ENCODE measurements around the gene HEATR9.

The HEATR9 gene

DNA sequence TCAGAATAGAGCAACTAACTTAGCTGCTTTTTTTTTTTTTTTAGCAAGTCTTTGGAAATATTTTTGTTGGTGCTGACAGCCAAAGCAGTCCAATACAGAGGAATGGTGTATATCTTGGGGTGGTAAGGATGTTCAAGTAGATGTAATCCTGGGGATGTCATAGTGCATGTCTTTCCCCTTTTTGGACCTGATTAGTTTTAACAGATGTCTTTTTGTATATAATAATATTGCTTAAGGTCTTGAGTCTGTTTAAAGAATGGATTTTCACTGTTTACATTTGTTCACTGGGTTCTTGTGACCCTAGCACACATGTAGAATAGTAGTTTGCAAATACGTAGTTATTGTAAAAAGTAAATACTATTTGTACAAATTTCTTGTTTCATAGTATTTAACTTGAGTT lies 51.5 kb downstream of the HEATR9 start:
- no peak for DNase-seq
- H3K36me3 ChIP-seq (replicated peaks) = peaks cover 30% of the 10 kb centered on the region
- no peak overlapping the region for H3K4me3 ChIP-seq (ENCODE audit: low read depth, low read length)
- no peaks in the 10 kb centered on the region for H3K27me3 ChIP-seq (replicated peaks)
- no peak overlapping the region for H3K27ac ChIP-seq
- in situ Hi-C loops (cut with HindIII; ENCODE audit: low pct_ligation_motif_present, low sequenced_read_pairs) = no loop called here
- TF ChIP-seq, protein P1, sequence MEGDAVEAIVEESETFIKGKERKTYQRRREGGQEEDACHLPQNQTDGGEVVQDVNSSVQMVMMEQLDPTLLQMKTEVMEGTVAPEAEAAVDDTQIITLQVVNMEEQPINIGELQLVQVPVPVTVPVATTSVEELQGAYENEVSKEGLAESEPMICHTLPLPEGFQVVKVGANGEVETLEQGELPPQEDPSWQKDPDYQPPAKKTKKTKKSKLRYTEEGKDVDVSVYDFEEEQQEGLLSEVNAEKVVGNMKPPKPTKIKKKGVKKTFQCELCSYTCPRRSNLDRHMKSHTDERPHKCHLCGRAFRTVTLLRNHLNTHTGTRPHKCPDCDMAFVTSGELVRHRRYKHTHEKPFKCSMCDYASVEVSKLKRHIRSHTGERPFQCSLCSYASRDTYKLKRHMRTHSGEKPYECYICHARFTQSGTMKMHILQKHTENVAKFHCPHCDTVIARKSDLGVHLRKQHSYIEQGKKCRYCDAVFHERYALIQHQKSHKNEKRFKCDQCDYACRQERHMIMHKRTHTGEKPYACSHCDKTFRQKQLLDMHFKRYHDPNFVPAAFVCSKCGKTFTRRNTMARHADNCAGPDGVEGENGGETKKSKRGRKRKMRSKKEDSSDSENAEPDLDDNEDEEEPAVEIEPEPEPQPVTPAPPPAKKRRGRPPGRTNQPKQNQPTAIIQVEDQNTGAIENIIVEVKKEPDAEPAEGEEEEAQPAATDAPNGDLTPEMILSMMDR (IDR thresholded peaks at IDR 0.05; ENCODE audit: low read depth, low read length, missing control alignments) = no peak

DNA sequence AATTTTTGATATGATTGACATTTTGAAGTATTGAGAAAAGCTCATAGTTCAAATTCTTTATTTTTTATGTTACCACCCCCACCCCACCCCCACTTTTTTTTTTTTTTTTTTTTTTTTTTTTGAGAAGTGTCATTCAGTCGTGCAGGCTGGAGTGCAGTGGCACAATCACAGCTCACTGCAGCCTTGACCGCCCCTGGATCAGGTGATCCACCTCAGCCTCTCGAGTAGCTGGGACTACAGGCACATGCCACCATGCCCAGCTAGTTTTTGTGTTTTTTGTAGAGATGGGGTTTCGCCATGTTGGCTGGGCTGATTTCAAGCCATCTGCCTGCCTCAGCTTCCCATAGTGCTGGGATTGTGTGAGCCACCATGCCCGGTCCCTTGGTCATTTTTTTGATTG lies 52.0 kb downstream of the HEATR9 start:
- H3K4me3 ChIP-seq (ENCODE audit: low read depth, low read length) = no peak overlapping the region
- peaks cover 27% of the 10 kb centered on the region for H3K36me3 ChIP-seq (replicated peaks)
- TF ChIP-seq, protein P1 (IDR thresholded peaks at IDR 0.05; ENCODE audit: low read depth, low read length, missing control alignments) = no peak
- no peaks in the 10 kb centered on the region for H3K27me3 ChIP-seq (replicated peaks)
- in situ Hi-C loops (cut with HindIII; ENCODE audit: low pct_ligation_motif_present, low sequenced_read_pairs) = no loop called here
- no peak overlapping the region for H3K27ac ChIP-seq
- no peak for DNase-seq

DNA sequence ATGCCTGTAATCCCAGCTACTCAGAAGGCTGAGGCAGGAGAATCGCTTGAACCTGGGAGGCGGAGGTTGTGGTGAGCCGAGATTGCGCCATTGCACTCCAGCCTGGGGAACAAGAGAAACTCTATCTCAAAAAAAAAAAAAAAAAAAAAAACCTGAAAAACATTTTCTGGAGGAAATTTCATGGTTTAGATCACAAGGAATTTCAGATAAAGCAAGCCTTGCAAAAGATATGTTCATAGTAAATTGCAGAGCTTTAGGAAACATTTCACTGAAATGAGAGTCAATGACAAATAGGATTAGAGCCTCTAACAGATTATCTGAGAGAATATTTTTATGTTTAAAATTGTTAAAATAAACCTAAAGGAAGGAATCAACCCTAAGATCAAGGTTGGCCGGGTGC lies 56.2 kb downstream of the HEATR9 start:
- in situ Hi-C loops (cut with HindIII; ENCODE audit: low pct_ligation_motif_present, low sequenced_read_pairs) = no loop called here
- peaks cover 3% of the 10 kb centered on the region for H3K36me3 ChIP-seq (replicated peaks)
- H3K4me3 ChIP-seq (ENCODE audit: low read depth, low read length) = no peak overlapping the region
- no peak for DNase-seq
- H3K27me3 ChIP-seq (replicated peaks) = no peaks in the 10 kb centered on the region
- H3K27ac ChIP-seq = no peak overlapping the region
- TF ChIP-seq, protein P1 (IDR thresholded peaks at IDR 0.05; ENCODE audit: low read depth, low read length, missing control alignments) = no peak

DNA sequence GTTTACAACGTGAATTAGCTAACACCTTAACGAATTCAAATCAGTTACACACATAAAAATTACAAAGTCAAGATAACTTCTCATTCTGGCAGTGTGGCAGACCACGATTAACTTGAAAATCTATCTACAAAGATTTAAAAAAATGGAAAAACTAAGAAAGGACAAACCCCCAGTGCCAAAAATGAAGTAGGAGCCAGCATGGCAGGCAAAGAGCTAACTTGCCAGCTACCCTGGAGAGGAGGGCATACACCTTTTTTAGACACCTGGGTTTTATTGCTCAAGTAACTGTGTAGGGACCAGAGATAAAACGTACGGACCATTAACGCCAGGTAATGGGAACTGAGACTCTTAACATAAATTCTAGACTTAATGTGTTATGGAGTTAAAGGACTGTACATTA lies 56.9 kb downstream of the HEATR9 start:
- Histone ChIP-seq H3K27me3 (replicated peaks) (no peaks in the 10 kb centered on the region), H3K27ac (no peak overlapping the region), H3K36me3 (replicated peaks) (no peaks in the 10 kb centered on the region), H3K4me3 (ENCODE audit: low read depth, low read length) (no peak overlapping the region)
- TF ChIP-seq, protein P1 (IDR thresholded peaks at IDR 0.05; ENCODE audit: low read depth, low read length, missing control alignments) = no peak
- in situ Hi-C loops (cut with HindIII; ENCODE audit: low pct_ligation_motif_present, low sequenced_read_pairs) = no loop called here
- DNase-seq = no peak

DNA sequence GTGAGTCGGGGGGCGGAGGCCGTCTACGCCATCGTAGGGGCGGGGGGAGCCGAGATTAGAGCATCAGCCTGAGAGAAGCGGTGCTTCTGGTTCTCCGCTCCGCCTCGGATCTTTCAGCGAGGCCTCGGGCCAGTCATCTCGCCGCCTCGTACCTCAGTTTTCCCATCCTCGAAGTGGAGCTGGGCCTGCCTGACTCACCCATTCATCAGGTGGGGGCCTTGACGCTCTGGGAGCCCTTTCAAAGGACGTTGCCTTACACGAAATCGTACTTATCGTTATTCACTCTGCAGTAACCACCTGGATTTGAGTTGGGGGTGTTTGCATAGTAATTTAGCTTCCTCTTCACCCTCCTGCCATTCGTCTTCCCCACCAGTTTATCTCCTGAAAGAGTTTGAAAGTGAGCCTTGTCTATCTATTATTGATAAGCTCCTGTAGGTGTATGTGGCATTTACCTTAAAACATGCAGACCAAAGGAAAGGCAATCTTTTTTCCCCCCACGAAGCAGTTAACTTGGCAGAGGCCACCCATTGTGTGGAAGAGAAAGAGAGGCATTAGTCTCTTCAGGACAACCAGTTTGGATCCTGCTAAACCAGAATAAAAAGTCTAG lies 58.7 kb downstream of the HEATR9 start:
- TF ChIP-seq, protein P1 (IDR thresholded peaks at IDR 0.05; ENCODE audit: low read depth, low read length, missing control alignments) = no peak
- H3K36me3 ChIP-seq (replicated peaks) = no peaks in the 10 kb centered on the region
- peak; percentile 33 for DNase-seq
- peak overlapping the region; percentile 95 for H3K27ac ChIP-seq
- no peaks in the 10 kb centered on the region for H3K27me3 ChIP-seq (replicated peaks)
- in situ Hi-C loops (cut with HindIII; ENCODE audit: low pct_ligation_motif_present, low sequenced_read_pairs) = no loop called here
- H3K4me3 ChIP-seq (ENCODE audit: low read depth, low read length) = peak overlapping the region; percentile 91
